ENCODE measurements around the gene GPR152. TPM values are rescaled to one million over a fixed set of nuclear protein-coding genes. Genes with fewer than 3 reads are reported as not detected.

GPR152 gene
- total and polyA plus RNA-seq, 4 experiments from 2014 or later = 0.35 to 1.7 TPM; not detected in 2

DNA sequence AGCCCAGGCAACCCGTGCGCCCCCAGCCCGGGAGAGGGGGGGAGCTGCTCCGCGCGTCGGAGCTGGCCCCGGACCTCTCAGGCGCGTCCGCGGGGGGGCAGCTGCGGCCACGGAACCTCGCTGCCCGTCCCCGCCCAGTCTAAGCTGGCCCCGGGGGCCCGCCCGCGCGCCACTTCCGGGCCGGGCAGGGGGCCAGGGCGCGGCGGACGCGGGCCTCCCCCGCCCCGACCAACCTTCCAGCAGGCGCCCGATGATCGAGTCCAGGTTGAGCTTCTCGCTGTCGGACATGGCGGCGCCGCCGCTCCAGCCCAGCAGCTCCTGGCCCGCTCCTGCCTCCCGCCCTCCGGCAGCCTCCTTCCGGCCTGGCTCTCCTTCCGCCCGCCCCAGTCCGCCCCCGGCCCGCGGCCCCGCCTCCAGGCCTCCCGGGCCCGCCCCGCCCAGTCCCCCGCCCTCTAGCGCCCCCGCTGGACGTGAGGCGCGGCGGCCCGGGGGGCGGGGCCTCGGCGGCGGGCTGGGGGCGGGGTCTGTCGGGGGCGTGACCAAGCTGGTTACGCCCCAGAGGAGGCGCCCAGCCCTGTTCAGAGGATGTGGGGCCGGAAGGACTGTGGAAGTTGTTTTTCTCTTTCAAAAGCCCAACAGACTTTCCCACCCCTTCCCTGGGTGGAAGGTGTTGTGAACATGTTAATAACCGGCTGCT, 50.9 kb downstream of the GPR152 start, which contains the start of gene PPP1CA:
TSS of gene PPP1CA (minus strand) at position 364 of the 697 bp plus-strand sequence. CDS start at position 288, 76 bp downstream.
- ChIA-PET POLR2A (ENCODE audit: partially characterized antibody) (interaction anchor here (0.6 to 21.5 kb wide), 32 partner anchors 7 to 1511 kb away, joined by 3 to 2262 read pairs (median 7); partner anchors contain the start of genes AIP, ANKRD13D, CABP4 and CARNS1), CTCF (ENCODE audit: partially characterized antibody) (interaction anchor here (0.9 to 5.7 kb wide), 28 partner anchors 11 to 229 kb away, joined by 3 to 65 read pairs (median 6); partner anchors contain the start of genes AIP, CARNS1, PITPNM1 and POLD4)
- no peaks in the 10 kb centered on the region for H3K9me3 Mint-ChIP-seq
- peak within 1 kb of the TSS; percentile 89 to 97 (median 92) for H3K4me3 Mint-ChIP-seq
- H3K27ac Mint-ChIP-seq = peak within 1 kb of the TSS; percentile 83 to 98 (median 89)
- H3K4me1 Mint-ChIP-seq = peaks cover 27 to 80% (median 45%) of the 10 kb centered on the region in 4 donors
- H3K27me3 Mint-ChIP-seq = no peaks in the 10 kb centered on the region
- H3K27me3 ChIP-seq (ENCODE audit: insufficient read depth, low read length) = no peaks in the 10 kb centered on the region
- H3K27ac ChIP-seq (ENCODE audit: low read depth, low read length) = peak within 1 kb of the TSS; percentile 81
- DNase-seq = peak; percentile 87 to 97 (median 92)
- peaks cover 22 to 54% of the 10 kb centered on the region in 2 donors for H3K36me3 Mint-ChIP-seq
- intact Hi-C loops (cut with micrococcal nuclease) = loop anchor here (1.0 to 2.0 kb wide), 5 partner anchors 9 to 107 kb away; partner anchors contain the start of genes CDK2AP2, PTPRCAP and TMEM134
- H3K4me1 ChIP-seq (ENCODE audit: insufficient read depth, low read length) = peaks cover 78% of the 10 kb centered on the region
- H3K9me3 ChIP-seq (ENCODE audit: control insufficient read depth in 1 of 2, low read length in 2 of 2) = no peaks in the 10 kb centered on the region
- peaks cover 37% of the 10 kb centered on the region for H3K36me3 ChIP-seq (ENCODE audit: insufficient read depth, low read length)
- peak within 1 kb of the TSS; percentile 78 to 88 for H3K4me3 ChIP-seq (ENCODE audit: low read length in 2 of 2)

Small RNAs within 50 kb of the gene (microRNA-seq; reads per million reads assigned to microRNA genes)
- 0.72 reads per million for gene MIR6752 (ENCODE audit: borderline microRNAs expressed, borderline number of aligned reads, borderline replicate concordance)

Other genes with a start within 250 kb of the GPR152 start
- gene GRK2, start 186.3 kb downstream of the GPR152 start, total RNA-seq = 100 to 1,000 TPM; 299 to 310 TPM
- 10 to 100 TPM; 12.8 to 63.7 TPM for gene GRK2, start 186.3 kb downstream of the GPR152 start, polyA plus RNA-seq
- gene ANKRD13D, start 163.4 kb downstream of the GPR152 start, total RNA-seq = 100 to 1,000 TPM; 244 to 247 TPM
- 10 to 100 TPM; 12.0 to 31.3 TPM for gene ANKRD13D, start 163.4 kb downstream of the GPR152 start, polyA plus RNA-seq
- 10 to 100 TPM; 22.5 to 26.3 TPM for gene SSH3, start 149.2 kb downstream of the GPR152 start, total RNA-seq
- 1 to 10 TPM in 1 of 2 donors, under 1 TPM in 1; 0.79 to 6.5 TPM for gene SSH3, start 149.2 kb downstream of the GPR152 start, polyA plus RNA-seq
- 10 to 100 TPM; 87.9 to 91.3 TPM for gene POLD4, start 99.2 kb downstream of the GPR152 start, total RNA-seq
- 10 to 100 TPM; 93.6 to 96.2 TPM for gene POLD4, start 99.2 kb downstream of the GPR152 start, polyA plus RNA-seq
- gene CLCF1, start 79.1 kb downstream of the GPR152 start, total RNA-seq = 1 to 10 TPM; 5.4 to 6.4 TPM
- gene CLCF1, start 79.1 kb downstream of the GPR152 start, polyA plus RNA-seq = 1 to 10 TPM in 1 of 2 donors, under 1 TPM in 1; 0.45 to 4.4 TPM
- 10 to 100 TPM; 51.8 to 55.9 TPM for gene RAD9A, start 60.7 kb downstream of the GPR152 start, total RNA-seq
- gene RAD9A, start 60.7 kb downstream of the GPR152 start, polyA plus RNA-seq = 1 to 10 TPM; 6.7 to 8.3 TPM
- gene PPP1CA, start 50.9 kb downstream of the GPR152 start, total RNA-seq = 100 to 1,000 TPM; 159 to 161 TPM
- 100 to 1,000 TPM; 474 to 774 TPM for gene PPP1CA, start 50.9 kb downstream of the GPR152 start, polyA plus RNA-seq
- gene TBC1D10C, start 48.6 kb downstream of the GPR152 start, total RNA-seq = 100 to 1,000 TPM; 371 to 382 TPM
- 100 to 1,000 TPM; 316 to 331 TPM for gene TBC1D10C, start 48.6 kb downstream of the GPR152 start, polyA plus RNA-seq
- 1 to 10 TPM; 2.3 to 3.3 TPM for gene CARNS1, start 37.1 kb downstream of the GPR152 start, total RNA-seq
- under 1 TPM; 0.45 to 0.81 TPM for gene CARNS1, start 37.1 kb downstream of the GPR152 start, polyA plus RNA-seq
- gene RPS6KB2, start 24.2 kb downstream of the GPR152 start, total RNA-seq = 10 to 100 TPM; 78.1 to 79.9 TPM
- gene RPS6KB2, start 24.2 kb downstream of the GPR152 start, polyA plus RNA-seq = 10 to 100 TPM; 55.2 to 58.3 TPM
- 100 to 1,000 TPM; 208 to 228 TPM for gene PTPRCAP, start 15.0 kb downstream of the GPR152 start, total RNA-seq
- 100 to 1,000 TPM; 613 TPM for gene PTPRCAP, start 15.0 kb downstream of the GPR152 start, polyA plus RNA-seq
- gene CORO1B, start 9.3 kb downstream of the GPR152 start, total RNA-seq = 10 to 100 TPM; 22.7 to 23.2 TPM
- 10 to 100 TPM; 79.1 to 92.2 TPM for gene CORO1B, start 9.3 kb downstream of the GPR152 start, polyA plus RNA-seq
- 1 to 10 TPM; 1.4 to 2.3 TPM for gene CABP4, start 2.6 kb upstream of the GPR152 start, total RNA-seq
- gene CABP4, start 2.6 kb upstream of the GPR152 start, polyA plus RNA-seq = under 1 TPM; 0.27 to 0.84 TPM
- 10 to 100 TPM; 90.1 to 99.1 TPM for gene TMEM134, start 16.5 kb upstream of the GPR152 start, total RNA-seq
- gene TMEM134, start 16.5 kb upstream of the GPR152 start, polyA plus RNA-seq = 100 to 1,000 TPM; 152 to 162 TPM
- 100 to 1,000 TPM; 131 to 132 TPM for gene AIP, start 30.3 kb upstream of the GPR152 start, total RNA-seq
- gene AIP, start 30.3 kb upstream of the GPR152 start, polyA plus RNA-seq = 100 to 1,000 TPM; 152 to 185 TPM
- 100 to 1,000 TPM; 137 to 143 TPM for gene PITPNM1, start 52.6 kb upstream of the GPR152 start, total RNA-seq
- gene PITPNM1, start 52.6 kb upstream of the GPR152 start, polyA plus RNA-seq = 10 to 100 TPM; 15.0 to 43.6 TPM
- gene CDK2AP2, start 55.4 kb upstream of the GPR152 start, total RNA-seq = 10 to 100 TPM; 85.8 to 86.0 TPM
- gene CDK2AP2, start 55.4 kb upstream of the GPR152 start, polyA plus RNA-seq = 100 to 1,000 TPM in 1 of 2 donors, 10 to 100 TPM in 1; 83.3 to 152 TPM
- not detected for gene CABP2, start 70.7 kb upstream of the GPR152 start, total RNA-seq
- gene CABP2, start 70.7 kb upstream of the GPR152 start, polyA plus RNA-seq = not detected
- gene GSTP1, start 131.1 kb upstream of the GPR152 start, total RNA-seq = 100 to 1,000 TPM; 134 to 143 TPM
- gene GSTP1, start 131.1 kb upstream of the GPR152 start, polyA plus RNA-seq = 100 to 1,000 TPM; 236 to 245 TPM
- gene NDUFV1, start 154.2 kb upstream of the GPR152 start, total RNA-seq = 100 to 1,000 TPM; 204 to 212 TPM
- gene NDUFV1, start 154.2 kb upstream of the GPR152 start, polyA plus RNA-seq = 100 to 1,000 TPM; 124 to 133 TPM
- gene NUDT8, start 177.2 kb upstream of the GPR152 start, total RNA-seq = 1 to 10 TPM; 3.1 to 4.3 TPM
- gene NUDT8, start 177.2 kb upstream of the GPR152 start, polyA plus RNA-seq = 1 to 10 TPM; 2.0 to 4.5 TPM
- gene TBX10, start 187.0 kb upstream of the GPR152 start, total RNA-seq = not detected
- not detected for gene TBX10, start 187.0 kb upstream of the GPR152 start, polyA plus RNA-seq
- gene ACY3, start 198.0 kb upstream of the GPR152 start, total RNA-seq = not detected
- gene ACY3, start 198.0 kb upstream of the GPR152 start, polyA plus RNA-seq = under 1 TPM in 1 of 2 donors, not detected in 1; 0.48 TPM
- not detected for gene ALDH3B2, start 221.9 kb upstream of the GPR152 start, total RNA-seq
- not detected for gene ALDH3B2, start 221.9 kb upstream of the GPR152 start, polyA plus RNA-seq

All from CD4-positive, alpha-beta memory T cell (primary cell).